WTC11 (cell line): ENCODE results near the gene WNT3. TPM values are rescaled to one million over a fixed set of nuclear protein-coding genes. Genes with fewer than 3 reads are reported as not detected.

Experiments used
- ATAC-seq: fragments of 200-7000 bp; cut with Tn5 transposase; 2 replicates; pipeline ENCODE4 v1.10.0; 2021; ENCODE audit warnings: mild to moderate bottlenecking, moderate library complexity
- CTCF ChIA-PET: fragments of 300-600 bp; sonication (Branson Sonifier 250); formaldehyde crosslinking; loops from one replicate; lab custom pipeline; 2021; ENCODE audit warnings: antibody characterized with exemption; lab: Charles Lee
- POLR2A ChIA-PET: fragments of 350-600 bp; sonication (Branson Sonifier 250); formaldehyde crosslinking; loops from one replicate; lab custom pipeline; 2021; ENCODE audit warnings: antibody characterized with exemption; lab: Charles Lee
- DNase-seq: peaks from one replicate; pipeline ENCODE4 v3.0.0; 2021; ENCODE audit warnings: low spot score
- H3K27ac Mint-ChIP-seq: 2 replicates; pipeline ENCODE4 v1.8.0; 2021; ENCODE audit warnings: mixed read lengths
- H3K27me3 Mint-ChIP-seq: 2 replicates; pipeline ENCODE4 v1.8.0; 2021; ENCODE audit warnings: low read depth, mild to moderate bottlenecking, moderate library complexity, mixed read lengths
- H3K36me3 Mint-ChIP-seq: 2 replicates; pipeline ENCODE4 v1.8.0; 2021; ENCODE audit warnings: mixed read lengths
- H3K4me1 Mint-ChIP-seq: 2 replicates; pipeline ENCODE4 v1.8.0; 2022; ENCODE audit warnings: mixed read lengths
- H3K4me3 Mint-ChIP-seq: 2 replicates; pipeline ENCODE4 v1.8.0; 2021; ENCODE audit warnings: mild to moderate bottlenecking, moderate library complexity, mixed read lengths
- H3K9me3 Mint-ChIP-seq: 2 replicates; pipeline ENCODE4 v1.8.0; 2021; ENCODE audit warnings: mixed read lengths
- CBFB ChIP-seq: sonication (generic); formaldehyde crosslinking; IDR thresholded peaks from 2 replicates; pipeline ENCODE4 v1.8.1; 2022; ENCODE audit warnings: mild to moderate bottlenecking, low read depth, missing genetic modification reagents
- CREB1 ChIP-seq: sonication (generic); formaldehyde crosslinking; IDR thresholded peaks from 2 replicates; pipeline ENCODE4 v1.8.0; 2023; ENCODE audit warnings: mild to moderate bottlenecking, missing genetic modification reagents
- ERG ChIP-seq: fragments of 250-450 bp; sonication (Bioruptor Pico); IDR thresholded peaks from 2 replicates; pipeline ENCODE4 v1.8.0; 2021; ENCODE audit warnings: mild to moderate bottlenecking
- GRHL2 ChIP-seq: fragments of 250-450 bp; sonication (Bioruptor Pico); IDR thresholded peaks from 2 replicates; pipeline ENCODE4 v1.8.0; 2022; ENCODE audit warnings: mild to moderate bottlenecking, moderate library complexity; ENCODE audit not compliant: insufficient replicate concordance, severe bottlenecking
- HMGA2 ChIP-seq: fragments of 250-450 bp; sonication (Bioruptor Pico); IDR thresholded peaks from 2 replicates; pipeline ENCODE4 v1.4.0; 2021; ENCODE audit warnings: mild to moderate bottlenecking, moderate library complexity
- KAT7 ChIP-seq: sonication (generic); formaldehyde crosslinking; IDR thresholded peaks from 2 replicates; pipeline ENCODE4 v1.8.1; 2023; ENCODE audit warnings: missing genetic modification reagents, mild to moderate bottlenecking, borderline replicate concordance
- SOX15 ChIP-seq: fragments of 250-450 bp; sonication (Bioruptor Pico); IDR thresholded peaks from 2 replicates; pipeline ENCODE4 v1.9.0; 2021; ENCODE audit warnings: mild to moderate bottlenecking
- TEAD4 ChIP-seq: sonication (generic); formaldehyde crosslinking; IDR thresholded peaks from 2 replicates; pipeline ENCODE4 v1.8.0; 2022; ENCODE audit warnings: mild to moderate bottlenecking, missing genetic modification reagents
- ZBTB21 ChIP-seq: sonication (generic); formaldehyde crosslinking; IDR thresholded peaks from 2 replicates; pipeline ENCODE4 v1.8.1; 2023; ENCODE audit warnings: mild to moderate bottlenecking, missing genetic modification reagents, borderline replicate concordance
- ZNF219 ChIP-seq: sonication (generic); formaldehyde crosslinking; IDR thresholded peaks from 2 replicates; pipeline ENCODE4 v1.8.0; 2023; ENCODE audit warnings: missing genetic modification reagents, mild to moderate bottlenecking, borderline replicate concordance
- ZNF263 ChIP-seq: sonication (generic); formaldehyde crosslinking; IDR thresholded peaks from 2 replicates; pipeline ENCODE4 v1.8.1; 2022; ENCODE audit warnings: low read depth, mild to moderate bottlenecking, moderate library complexity, missing genetic modification reagents
- ZNF317 ChIP-seq: sonication (generic); formaldehyde crosslinking; IDR thresholded peaks from 2 replicates; pipeline ENCODE4 v1.8.1; 2023; ENCODE audit warnings: low read depth, mild to moderate bottlenecking, moderate library complexity, missing genetic modification reagents, borderline replicate concordance
- ZNF671 ChIP-seq: fragments of 250-450 bp; sonication (Bioruptor Pico); IDR thresholded peaks from 2 replicates; pipeline ENCODE4 v1.8.0; 2021; ENCODE audit warnings: mild to moderate bottlenecking
- ZSCAN18 ChIP-seq: fragments of 250-450 bp; sonication (Bioruptor Pico); IDR thresholded peaks from 2 replicates; pipeline ENCODE4 v2.1.2; 2022; ENCODE audit warnings: mild to moderate bottlenecking, moderate library complexity
- total RNA-seq: library from RNA; stranded (reverse); gene quantifications from 3 replicates; pipeline ENCODE4 v1.2.3, GENCODE V29; 2021
- TF ChIP-seq, protein P1 (sequence below): sonication (generic); formaldehyde crosslinking; IDR thresholded peaks from 2 replicates; pipeline ENCODE4 v1.8.1; 2023; ENCODE audit warnings: mild to moderate bottlenecking, moderate library complexity, missing genetic modification reagents
- TF ChIP-seq, protein P2 (sequence below): sonication (generic); formaldehyde crosslinking; IDR thresholded peaks from 2 replicates; pipeline ENCODE4 v1.8.0; 2023; ENCODE audit warnings: missing genetic modification reagents, mild to moderate bottlenecking, borderline replicate concordance
- TF ChIP-seq, protein P3 (sequence below): sonication (generic); formaldehyde crosslinking; IDR thresholded peaks from 2 replicates; pipeline ENCODE4 v1.8.0; 2022; ENCODE audit warnings: missing genetic modification reagents

The WNT3 gene
- total RNA-seq, 1 experiment from 2014 or later = 14.1 TPM

DNA sequence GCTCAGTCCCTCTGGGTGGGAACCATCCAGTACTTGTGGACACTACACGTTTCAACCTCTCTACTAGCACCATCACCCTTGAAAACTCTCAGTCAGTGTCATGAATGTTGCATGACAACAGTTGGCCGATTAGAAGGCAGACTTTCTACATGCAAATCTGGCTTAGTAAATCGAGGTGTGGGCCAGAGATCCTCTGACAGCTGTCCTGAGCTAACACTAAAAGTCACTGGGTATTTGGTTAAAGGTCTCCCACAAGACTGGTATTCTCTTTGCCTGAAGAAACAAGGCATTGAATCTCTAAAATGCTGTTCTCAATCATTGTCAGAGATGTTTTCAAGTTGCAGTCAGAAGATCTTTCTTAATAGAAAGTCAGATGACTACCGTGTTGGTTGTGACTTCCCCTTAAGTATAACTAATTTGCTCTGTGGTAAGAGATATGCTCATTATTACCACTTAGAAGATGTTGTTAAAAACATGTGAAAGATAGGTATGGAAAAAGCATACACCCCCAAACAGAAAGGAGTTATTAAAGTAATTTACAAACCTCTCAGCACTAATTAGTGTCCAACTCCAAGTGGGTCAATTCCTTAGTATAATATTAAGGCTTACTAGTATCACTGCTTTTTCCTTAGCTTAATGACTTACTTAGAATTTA, 62.3 kb downstream of the WNT3 start:
- DNase-seq (no peak), ATAC-seq (no peak)
- H3K4me1 Mint-ChIP-seq = no peaks in the 10 kb centered on the region
- H3K36me3 Mint-ChIP-seq = 0 out of 2 replicates have a peak, but pooled peaks cover 2% of the 10 kb centered on the region
- H3K4me3 Mint-ChIP-seq = no peak overlapping the region
- TF ChIP-seq ZNF671 (CRISPR knock-in tag) (no peak), ERG (CRISPR knock-in tag) (no peak), CBFB (CRISPR knock-in tag) (no peak), CREB1 (CRISPR knock-in tag) (no peak)
- TF ChIP-seq, protein P1, sequence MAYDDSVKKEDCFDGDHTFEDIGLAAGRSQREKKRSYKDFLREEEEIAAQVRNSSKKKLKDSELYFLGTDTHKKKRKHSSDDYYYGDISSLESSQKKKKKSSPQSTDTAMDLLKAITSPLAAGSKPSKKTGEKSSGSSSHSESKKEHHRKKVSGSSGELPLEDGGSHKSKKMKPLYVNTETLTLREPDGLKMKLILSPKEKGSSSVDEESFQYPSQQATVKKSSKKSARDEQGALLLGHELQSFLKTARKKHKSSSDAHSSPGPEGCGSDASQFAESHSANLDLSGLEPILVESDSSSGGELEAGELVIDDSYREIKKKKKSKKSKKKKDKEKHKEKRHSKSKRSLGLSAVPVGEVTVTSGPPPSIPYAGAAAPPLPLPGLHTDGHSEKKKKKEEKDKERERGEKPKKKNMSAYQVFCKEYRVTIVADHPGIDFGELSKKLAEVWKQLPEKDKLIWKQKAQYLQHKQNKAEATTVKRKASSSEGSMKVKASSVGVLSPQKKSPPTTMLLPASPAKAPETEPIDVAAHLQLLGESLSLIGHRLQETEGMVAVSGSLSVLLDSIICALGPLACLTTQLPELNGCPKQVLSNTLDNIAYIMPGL (CRISPR knock-in tag) = no peak
- ChIA-PET CTCF (no interaction called here), POLR2A (no interaction called here)
- no peaks in the 10 kb centered on the region for H3K9me3 Mint-ChIP-seq
- no peaks in the 10 kb centered on the region for H3K27me3 Mint-ChIP-seq
- no peak overlapping the region for H3K27ac Mint-ChIP-seq

DNA sequence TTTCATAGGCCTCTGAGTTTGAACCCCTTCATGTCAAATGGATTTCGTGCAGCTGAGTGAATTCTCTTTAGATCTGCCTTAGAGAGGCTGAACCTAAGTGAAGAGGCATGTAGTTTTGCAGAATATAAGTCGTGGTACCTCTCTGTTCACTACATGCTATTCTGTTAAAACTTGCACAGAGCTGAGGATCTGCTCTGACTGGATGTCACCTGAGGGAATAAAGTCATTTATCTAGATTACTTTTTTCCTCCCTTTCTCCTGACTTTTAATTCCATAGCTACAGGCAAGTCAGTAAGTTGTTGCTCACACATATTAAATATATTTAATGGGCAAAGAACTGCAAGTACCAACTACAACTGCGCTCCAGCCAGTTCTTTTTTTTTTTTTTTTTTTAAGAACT, 64.7 kb downstream of the WNT3 start:
- no peak for ATAC-seq
- no peak for TF ChIP-seq ZNF317 (CRISPR knock-in tag)
- TF ChIP-seq ERG (CRISPR knock-in tag) = no peak
- TF ChIP-seq ZNF263 (CRISPR knock-in tag) = no peak
- TF ChIP-seq, protein P2, sequence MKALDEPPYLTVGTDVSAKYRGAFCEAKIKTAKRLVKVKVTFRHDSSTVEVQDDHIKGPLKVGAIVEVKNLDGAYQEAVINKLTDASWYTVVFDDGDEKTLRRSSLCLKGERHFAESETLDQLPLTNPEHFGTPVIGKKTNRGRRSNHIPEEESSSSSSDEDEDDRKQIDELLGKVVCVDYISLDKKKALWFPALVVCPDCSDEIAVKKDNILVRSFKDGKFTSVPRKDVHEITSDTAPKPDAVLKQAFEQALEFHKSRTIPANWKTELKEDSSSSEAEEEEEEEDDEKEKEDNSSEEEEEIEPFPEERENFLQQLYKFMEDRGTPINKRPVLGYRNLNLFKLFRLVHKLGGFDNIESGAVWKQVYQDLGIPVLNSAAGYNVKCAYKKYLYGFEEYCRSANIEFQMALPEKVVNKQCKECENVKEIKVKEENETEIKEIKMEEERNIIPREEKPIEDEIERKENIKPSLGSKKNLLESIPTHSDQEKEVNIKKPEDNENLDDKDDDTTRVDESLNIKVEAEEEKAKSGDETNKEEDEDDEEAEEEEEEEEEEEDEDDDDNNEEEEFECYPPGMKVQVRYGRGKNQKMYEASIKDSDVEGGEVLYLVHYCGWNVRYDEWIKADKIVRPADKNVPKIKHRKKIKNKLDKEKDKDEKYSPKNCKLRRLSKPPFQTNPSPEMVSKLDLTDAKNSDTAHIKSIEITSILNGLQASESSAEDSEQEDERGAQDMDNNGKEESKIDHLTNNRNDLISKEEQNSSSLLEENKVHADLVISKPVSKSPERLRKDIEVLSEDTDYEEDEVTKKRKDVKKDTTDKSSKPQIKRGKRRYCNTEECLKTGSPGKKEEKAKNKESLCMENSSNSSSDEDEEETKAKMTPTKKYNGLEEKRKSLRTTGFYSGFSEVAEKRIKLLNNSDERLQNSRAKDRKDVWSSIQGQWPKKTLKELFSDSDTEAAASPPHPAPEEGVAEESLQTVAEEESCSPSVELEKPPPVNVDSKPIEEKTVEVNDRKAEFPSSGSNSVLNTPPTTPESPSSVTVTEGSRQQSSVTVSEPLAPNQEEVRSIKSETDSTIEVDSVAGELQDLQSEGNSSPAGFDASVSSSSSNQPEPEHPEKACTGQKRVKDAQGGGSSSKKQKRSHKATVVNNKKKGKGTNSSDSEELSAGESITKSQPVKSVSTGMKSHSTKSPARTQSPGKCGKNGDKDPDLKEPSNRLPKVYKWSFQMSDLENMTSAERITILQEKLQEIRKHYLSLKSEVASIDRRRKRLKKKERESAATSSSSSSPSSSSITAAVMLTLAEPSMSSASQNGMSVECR (CRISPR knock-in tag) = no peak
- TF ChIP-seq SOX15 (CRISPR knock-in tag) = no peak
- no peak for TF ChIP-seq CBFB (CRISPR knock-in tag)
- TF ChIP-seq KAT7 (CRISPR knock-in tag) = no peak
- TF ChIP-seq HMGA2 (CRISPR knock-in tag) = no peak
- TF ChIP-seq ZNF219 = no peak
- TF ChIP-seq, protein P3, sequence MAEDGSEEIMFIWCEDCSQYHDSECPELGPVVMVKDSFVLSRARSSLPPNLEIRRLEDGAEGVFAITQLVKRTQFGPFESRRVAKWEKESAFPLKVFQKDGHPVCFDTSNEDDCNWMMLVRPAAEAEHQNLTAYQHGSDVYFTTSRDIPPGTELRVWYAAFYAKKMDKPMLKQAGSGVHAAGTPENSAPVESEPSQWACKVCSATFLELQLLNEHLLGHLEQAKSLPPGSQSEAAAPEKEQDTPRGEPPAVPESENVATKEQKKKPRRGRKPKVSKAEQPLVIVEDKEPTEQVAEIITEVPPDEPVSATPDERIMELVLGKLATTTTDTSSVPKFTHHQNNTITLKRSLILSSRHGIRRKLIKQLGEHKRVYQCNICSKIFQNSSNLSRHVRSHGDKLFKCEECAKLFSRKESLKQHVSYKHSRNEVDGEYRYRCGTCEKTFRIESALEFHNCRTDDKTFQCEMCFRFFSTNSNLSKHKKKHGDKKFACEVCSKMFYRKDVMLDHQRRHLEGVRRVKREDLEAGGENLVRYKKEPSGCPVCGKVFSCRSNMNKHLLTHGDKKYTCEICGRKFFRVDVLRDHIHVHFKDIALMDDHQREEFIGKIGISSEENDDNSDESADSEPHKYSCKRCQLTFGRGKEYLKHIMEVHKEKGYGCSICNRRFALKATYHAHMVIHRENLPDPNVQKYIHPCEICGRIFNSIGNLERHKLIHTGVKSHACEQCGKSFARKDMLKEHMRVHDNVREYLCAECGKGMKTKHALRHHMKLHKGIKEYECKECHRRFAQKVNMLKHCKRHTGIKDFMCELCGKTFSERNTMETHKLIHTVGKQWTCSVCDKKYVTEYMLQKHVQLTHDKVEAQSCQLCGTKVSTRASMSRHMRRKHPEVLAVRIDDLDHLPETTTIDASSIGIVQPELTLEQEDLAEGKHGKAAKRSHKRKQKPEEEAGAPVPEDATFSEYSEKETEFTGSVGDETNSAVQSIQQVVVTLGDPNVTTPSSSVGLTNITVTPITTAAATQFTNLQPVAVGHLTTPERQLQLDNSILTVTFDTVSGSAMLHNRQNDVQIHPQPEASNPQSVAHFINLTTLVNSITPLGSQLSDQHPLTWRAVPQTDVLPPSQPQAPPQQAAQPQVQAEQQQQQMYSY = no peak
- TF ChIP-seq ZSCAN18 (CRISPR knock-in tag) = no peak
- TF ChIP-seq ZBTB21 (CRISPR knock-in tag) = no peak
- TF ChIP-seq TEAD4 (CRISPR knock-in tag) = no peak
- TF ChIP-seq GRHL2 = no peak

More for the DNA sequence above, 64.7 kb downstream of the WNT3 start:
- H3K4me1 Mint-ChIP-seq = no peaks in the 10 kb centered on the region
- H3K36me3 Mint-ChIP-seq = 0 out of 2 replicates have a peak, but pooled peaks cover 2% of the 10 kb centered on the region
- ChIA-PET CTCF (no interaction called here), POLR2A (no interaction called here)
- no peak for DNase-seq
- H3K9me3 Mint-ChIP-seq = no peaks in the 10 kb centered on the region
- H3K4me3 Mint-ChIP-seq = no peak overlapping the region
- no peak overlapping the region for H3K27ac Mint-ChIP-seq
- H3K27me3 Mint-ChIP-seq = no peaks in the 10 kb centered on the region
